Measurements from ENCODE around the gene SLC9A4.

DNA sequence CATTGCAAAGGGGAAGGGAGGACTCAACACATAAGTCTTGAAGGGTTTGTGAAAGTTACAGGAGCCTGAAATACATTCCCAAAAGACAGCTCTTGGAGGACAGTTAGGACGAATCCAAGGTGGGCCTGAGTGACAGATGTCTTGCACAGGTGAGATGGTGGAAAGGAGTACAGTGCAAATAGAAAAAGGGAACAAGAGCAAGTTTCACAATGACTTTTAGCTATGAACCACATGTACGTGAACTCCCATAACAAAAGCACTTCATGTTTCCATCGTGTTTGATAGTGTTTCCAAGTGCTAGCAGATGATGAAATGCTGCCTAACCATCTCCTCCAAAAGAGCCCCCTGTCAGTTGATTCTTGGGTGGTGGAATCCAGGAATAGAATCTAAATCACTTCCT, 48.3 kb upstream of the SLC9A4 start:
- TF ChIP-seq CTCF (IDR thresholded peaks at IDR 0.05 in 2 of 3, conservative IDR thresholded peaks at IDR 0.05 in 1 of 3; ENCODE audit: borderline replicate concordance in 1 of 3, insufficient read depth in 1 of 3, low read depth in 2 of 3, low read length in 2 of 3) = no peak
- no peak for TF ChIP-seq YY1 (IDR thresholded peaks at IDR 0.05; ENCODE audit: extremely low read depth, insufficient replicate concordance, low read depth, low read length)
- TF ChIP-seq EZH2 (IDR thresholded peaks at IDR 0.05) = no peak
- TF ChIP-seq, protein P1, sequence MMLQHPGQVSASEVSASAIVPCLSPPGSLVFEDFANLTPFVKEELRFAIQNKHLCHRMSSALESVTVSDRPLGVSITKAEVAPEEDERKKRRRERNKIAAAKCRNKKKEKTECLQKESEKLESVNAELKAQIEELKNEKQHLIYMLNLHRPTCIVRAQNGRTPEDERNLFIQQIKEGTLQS (IDR thresholded peaks at IDR 0.05) = no peak
